Astrocyte (in vitro differentiated cells and primary cell): Measurements from ENCODE around the gene SVBP. TPM values are rescaled to one million over a fixed set of nuclear protein-coding genes. Genes with fewer than 3 reads are reported as not detected.
A peak's percentile ranks its signal among the peaks of the same experiment; 100 is the strongest.

Experiments
- DNase-seq: peaks from one replicate; pipeline ENCODE4 v3.0.0-alpha.2; 2010; ENCODE audit warnings: low read depth
- FAIRE-seq: peaks from 2 replicates; lab custom pipeline; 2011; peaks lifted over from hg19 to GRCh38; lab: Jason Lieb, UNC
- H2AFZ ChIP-seq: 2 replicates; pipeline ENCODE4 v1.6.0; 2012; ENCODE audit warnings: low read depth, low read length, inconsistent platforms
- H3K27ac ChIP-seq: 2 replicates; pipeline ENCODE4 v1.5.1; 2011; ENCODE audit warnings: low read depth, low read length, inconsistent platforms
- H3K27me3 ChIP-seq: 2 replicates; pipeline ENCODE4 v1.6.0; 2011; ENCODE audit warnings: low read length, inconsistent platforms; ENCODE audit not compliant: insufficient read depth
- H3K36me3 ChIP-seq: 2 replicates; pipeline ENCODE4 v1.5.1; 2011; ENCODE audit warnings: low read length, inconsistent platforms; ENCODE audit not compliant: insufficient read depth
- H3K4me1 ChIP-seq: 2 replicates; pipeline ENCODE4 v1.5.1; 2011; ENCODE audit warnings: low read length, inconsistent platforms; ENCODE audit not compliant: insufficient read depth
- H3K4me2 ChIP-seq: 2 replicates; pipeline ENCODE4 v1.6.0; 2012; ENCODE audit warnings: low read length, inconsistent platforms
- H3K4me3 ChIP-seq: 2 replicates; pipeline ENCODE4 v1.5.1; 2011; ENCODE audit warnings: low read depth, mild to moderate bottlenecking, low read length, inconsistent platforms; ENCODE audit not compliant: insufficient read depth
- H3K79me2 ChIP-seq: 2 replicates; pipeline ENCODE4 v1.6.0; 2012; ENCODE audit warnings: mild to moderate bottlenecking, low read length, inconsistent platforms; ENCODE audit not compliant: insufficient read depth
- H3K9ac ChIP-seq: 2 replicates; pipeline ENCODE4 v1.6.0; 2012; ENCODE audit warnings: mild to moderate bottlenecking, low read length, inconsistent platforms
- H3K9me3 ChIP-seq: 2 replicates; pipeline ENCODE4 v1.5.1; 2012; ENCODE audit warnings: low read depth, mild to moderate bottlenecking, low read length, inconsistent platforms; ENCODE audit not compliant: insufficient read depth
- H4K20me1 ChIP-seq: 2 replicates; pipeline ENCODE4 v1.6.0; 2012; ENCODE audit warnings: low read length, inconsistent platforms; ENCODE audit not compliant: insufficient read depth
- H3K27ac Mint-ChIP-seq: one replicate; pipeline ENCODE4 v1.8.0; 2021; ENCODE audit warnings: mild to moderate bottlenecking, mixed read lengths; ENCODE audit not compliant: unreplicated experiment
- H3K27me3 Mint-ChIP-seq: one replicate; pipeline ENCODE4 v1.8.0; 2021; ENCODE audit warnings: low read depth, mixed read lengths; ENCODE audit not compliant: unreplicated experiment
- H3K36me3 Mint-ChIP-seq: one replicate; pipeline ENCODE4 v1.8.0; 2021; ENCODE audit warnings: low read depth, mixed read lengths; ENCODE audit not compliant: unreplicated experiment
- H3K4me1 Mint-ChIP-seq: one replicate; pipeline ENCODE4 v1.8.0; 2021; ENCODE audit warnings: low read depth, mixed read lengths; ENCODE audit not compliant: unreplicated experiment
- H3K4me3 Mint-ChIP-seq: one replicate; pipeline ENCODE4 v1.8.0; 2021; ENCODE audit warnings: mild to moderate bottlenecking, moderate library complexity, mixed read lengths; ENCODE audit not compliant: unreplicated experiment
- H3K9me3 Mint-ChIP-seq: one replicate; pipeline ENCODE4 v1.8.0; 2021; ENCODE audit warnings: mild to moderate bottlenecking, mixed read lengths; ENCODE audit not compliant: unreplicated experiment
- CTCF ChIP-seq: IDR thresholded peaks from 2 replicates; pipeline ENCODE4 v1.5.1; 2011; ENCODE audit warnings: low read depth, mild to moderate bottlenecking, inconsistent platforms, low read length, moderate library complexity; ENCODE audit not compliant: insufficient read depth
- EZH2 ChIP-seq: IDR thresholded peaks from 2 replicates; pipeline ENCODE4 v1.6.1; 2012; ENCODE audit warnings: mild to moderate bottlenecking, low read length, inconsistent platforms; ENCODE audit not compliant: insufficient read depth
- total RNA-seq: library from RNA; stranded (reverse); gene quantifications from 2 replicates; pipeline ENCODE4 v1.2.1, GENCODE V29; 2021

SVBP gene
- total RNA-seq, 1 donor from 2014 or later: 28.1 TPM

- no peaks in the 10 kb centered on the region for H3K9me3 Mint-ChIP-seq
- peak; percentile 80 for FAIRE-seq
Observed at GRCh38 chr1:42846257-42847110, 29.3 kb upstream of the SVBP start, which contains the start of gene ZNF691. ZNF691 (plus strand) TSS chr1:42846613; CDS start chr1:42849659, 3,046 bp downstream.

GRCh38 chr1:42845866-42846256, 28.7 kb upstream of the SVBP start:
- Histone ChIP-seq H3K27me3 (no peaks in the 10 kb centered on the region), H2AFZ (peak overlapping the region; percentile 96), H3K36me3 (peaks cover 10% of the 10 kb centered on the region), H4K20me1 (peaks cover 8% of the 10 kb centered on the region), H3K4me3 (peak overlapping the region; percentile 89), H3K79me2 (peaks cover 28% of the 10 kb centered on the region), H3K4me2 (peak overlapping the region; percentile 100), H3K9me3 (peaks cover 1% of the 10 kb centered on the region), H3K4me1 (peaks cover 8% of the 10 kb centered on the region), H3K9ac (peak overlapping the region; percentile 88), H3K27ac (peak overlapping the region; percentile 3)
- no peaks in the 10 kb centered on the region for H3K27me3 Mint-ChIP-seq
- no peaks in the 10 kb centered on the region for H3K9me3 Mint-ChIP-seq
- H3K4me1 Mint-ChIP-seq: peaks cover 13% of the 10 kb centered on the region
- H3K27ac Mint-ChIP-seq: no peak overlapping the region
- peak overlapping the region; percentile 96 for H3K4me3 Mint-ChIP-seq
- FAIRE-seq: no peak
- DNase-seq: no peak
- peaks cover 17% of the 10 kb centered on the region for H3K36me3 Mint-ChIP-seq
- TF ChIP-seq EZH2: no peak
- no peak for TF ChIP-seq CTCF

More at GRCh38 chr1:42846257-42847110, 29.3 kb upstream of the SVBP start, which contains the start of gene ZNF691:
- peak within 1 kb of the TSS; percentile 31 for H3K27ac ChIP-seq
- Mint-ChIP-seq H3K4me1 (peaks cover 13% of the 10 kb centered on the region), H3K4me3 (peak within 1 kb of the TSS; percentile 96), H3K27me3 (no peaks in the 10 kb centered on the region), H3K27ac (peak within 1 kb of the TSS; percentile 68), H3K36me3 (peaks cover 23% of the 10 kb centered on the region)
- peaks cover 8% of the 10 kb centered on the region for H4K20me1 ChIP-seq
- peaks cover 28% of the 10 kb centered on the region for H3K79me2 ChIP-seq
- H3K36me3 ChIP-seq: peaks cover 15% of the 10 kb centered on the region
- peak within 1 kb of the TSS; percentile 100 for H3K4me2 ChIP-seq
- peak within 1 kb of the TSS; percentile 96 for H2AFZ ChIP-seq
- peak; percentile 22 for TF ChIP-seq CTCF
- TF ChIP-seq EZH2: no peak
- DNase-seq: peak; percentile 95
- H3K9ac ChIP-seq: peak within 1 kb of the TSS; percentile 88
- peaks cover 7% of the 10 kb centered on the region for H3K9me3 ChIP-seq
- H3K4me1 ChIP-seq: peaks cover 8% of the 10 kb centered on the region
- H3K4me3 ChIP-seq: peak within 1 kb of the TSS; percentile 89
- no peaks in the 10 kb centered on the region for H3K27me3 ChIP-seq

GRCh38 chr1:42845193-42845592, 28.0 kb upstream of the SVBP start:
- Histone ChIP-seq H3K9me3 (no peaks in the 10 kb centered on the region), H2AFZ (no peak overlapping the region), H3K4me1 (peaks cover 8% of the 10 kb centered on the region), H3K4me3 (no peak overlapping the region), H4K20me1 (peaks cover 8% of the 10 kb centered on the region), H3K79me2 (peaks cover 28% of the 10 kb centered on the region), H3K27ac (no peak overlapping the region), H3K36me3 (peaks cover 3% of the 10 kb centered on the region), H3K4me2 (no peak overlapping the region), H3K27me3 (no peaks in the 10 kb centered on the region), H3K9ac (no peak overlapping the region)
- no peak for FAIRE-seq
- peaks cover 13% of the 10 kb centered on the region for H3K4me1 Mint-ChIP-seq
- peaks cover 14% of the 10 kb centered on the region for H3K36me3 Mint-ChIP-seq
- H3K9me3 Mint-ChIP-seq: no peaks in the 10 kb centered on the region
- TF ChIP-seq EZH2 (no peak), CTCF (no peak)
- H3K27me3 Mint-ChIP-seq: no peaks in the 10 kb centered on the region
- no peak overlapping the region for H3K27ac Mint-ChIP-seq
- no peak for DNase-seq
- H3K4me3 Mint-ChIP-seq: no peak overlapping the region
